Occipital lobe (tissue), 3 donors: ENCODE results near the gene C5orf22. TPM values are rescaled to one million over a fixed set of nuclear protein-coding genes. Genes with fewer than 3 reads are reported as not detected.

ENCODE experiments used
- DNase-seq: peaks from one replicate; lab custom pipeline; 2025; lab: John Stamatoyannopoulos, UW
- small RNA-seq: library from RNA; depleted of rRNA; stranded (forward); fragments of <200 nt; gene quantifications from one replicate; pipeline ENCODE3, GENCODE V24; 2014
- total RNA-seq: library from RNA; depleted of rRNA; stranded (reverse); fragments of >200 nt; gene quantifications from one replicate; pipeline ENCODE4 v1.2.3, GENCODE V29; 2014

C5orf22 gene
- total RNA-seq, 1 donor from 2014 or later: 29.3 TPM

- no peak for DNase-seq
These were observed 72.1 kb downstream of the C5orf22 start for GRCh38 chr5:31604240-31604639.

GRCh38 chr5:31604644-31605043 lies 72.5 kb downstream of the C5orf22 start:
- DNase-seq: no peak

Small RNA genes within 50 kb of the gene (small RNA-seq; reads per million reads assigned to genes)
- gene RF00019: not detected
- 0.12 reads per million for gene RNU6-363P

Other genes with a start within 250 kb of the C5orf22 start
- 62.5 TPM for gene DROSHA, start 208 bp upstream of the C5orf22 start, total RNA-seq
- 22.0 TPM for gene PDZD2, start 106.8 kb downstream of the C5orf22 start, total RNA-seq